ENCODE data around the gene DYNC1I1. TPM values are rescaled to one million over a fixed set of nuclear protein-coding genes. Genes with fewer than 3 reads are reported as not detected.

Gene DYNC1I1
- total RNA-seq, 4 donors from 2014 or later: 1.9 to 17.9 (median 8.7) TPM

GRCh38 chr7:96144260-96144526 is 371.8 kb downstream of the DYNC1I1 start:
- Histone ChIP-seq H3K36me3 (no peaks in the 10 kb centered on the region), H3K27ac (no peak overlapping the region), H3K4me1 (no peaks in the 10 kb centered on the region), H3K4me3 (no peak overlapping the region), H3K9me3 (no peaks in the 10 kb centered on the region), H3K27me3 (no peaks in the 10 kb centered on the region)
- no peak for TF ChIP-seq POLR2A (IDR thresholded peaks at IDR 0.05)
- TF ChIP-seq CTCF (IDR thresholded peaks at IDR 0.05): no peak
- DNase-seq: no peak
- intact Hi-C loops (cut with DNase I; ENCODE audit: low total_unique reads): no loop called here

Other genes with a start within 250 kb of the DYNC1I1 start
- 100 to 1,000 TPM in 3 of 4 donors, 10 to 100 TPM in 1; 12.0 to 509 (median 177) TPM for gene PDK4, start 176.0 kb upstream of the DYNC1I1 start, total RNA-seq